ENCODE measurements around the gene CLN6.
"Not testable (repeated sequence)": the region's sequence is repeated elsewhere in the genome, so short reads cannot be mapped to it uniquely, and the experiment has no call there.

Gene CLN6

DNA sequence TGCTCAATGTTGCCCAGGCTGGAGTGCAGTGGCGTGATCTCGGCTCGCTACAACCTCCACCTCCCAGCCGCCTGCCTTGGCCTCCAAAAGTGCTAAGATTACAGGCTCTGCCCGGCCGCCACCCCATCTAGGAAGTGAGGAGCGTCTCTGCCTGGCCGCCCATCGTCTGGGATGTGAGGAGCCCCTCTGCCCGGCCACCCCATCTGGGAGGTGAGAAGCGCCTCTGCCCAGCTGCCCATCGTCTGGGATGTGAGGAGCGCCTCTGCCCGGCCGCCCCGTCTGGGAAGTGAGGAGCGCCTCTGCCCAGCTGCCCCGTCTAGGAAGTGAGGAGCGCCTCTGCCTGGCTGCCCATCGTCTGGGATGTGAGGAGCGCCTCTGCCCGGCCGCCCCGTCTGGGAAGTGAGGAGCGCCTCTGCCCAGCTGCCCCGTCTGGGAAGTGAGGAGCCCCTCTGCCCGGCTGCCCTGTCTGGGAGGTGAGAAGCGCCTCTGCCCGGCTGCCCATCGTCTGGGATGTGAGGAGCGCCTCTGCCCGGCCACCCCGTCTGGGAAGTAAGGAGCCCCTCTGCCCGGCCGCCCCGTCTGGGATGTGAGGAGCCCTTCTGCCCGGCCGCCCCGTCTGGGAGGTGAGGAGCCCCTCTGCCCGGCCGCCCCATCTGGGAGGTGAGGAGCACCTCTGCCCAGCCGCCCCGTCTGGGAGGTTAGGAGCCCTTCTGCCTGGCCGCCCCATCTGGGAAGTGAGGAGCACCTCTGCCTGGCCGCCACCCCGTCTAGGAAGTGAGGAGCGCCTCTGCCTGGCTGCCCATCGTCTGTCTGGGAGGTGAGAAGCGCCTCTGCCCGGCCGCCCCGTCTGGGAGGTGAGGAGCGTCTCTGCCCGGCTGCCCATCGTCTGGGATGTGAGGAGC is 7.7 kb downstream of the CLN6 start:
- H3K9me3 ChIP-seq (ENCODE audit: insufficient read depth, low read depth, low read length); H3K9ac ChIP-seq (ENCODE audit: low read depth, low read length); H3K4me3 ChIP-seq (ENCODE audit: low read length); H3K27me3 ChIP-seq (ENCODE audit: insufficient read depth, low read length); H3K4me1 ChIP-seq (ENCODE audit: insufficient read depth, low read length); H3K27ac ChIP-seq (ENCODE audit: low read depth, low read length): not testable (repeated sequence)
- WGBS, result 92% methylated on average over 55 of the region's 55 CpGs
- peaks cover 35% of the 10 kb centered on the region for H3K36me3 ChIP-seq (ENCODE audit: insufficient read depth, low read length)

DNA sequence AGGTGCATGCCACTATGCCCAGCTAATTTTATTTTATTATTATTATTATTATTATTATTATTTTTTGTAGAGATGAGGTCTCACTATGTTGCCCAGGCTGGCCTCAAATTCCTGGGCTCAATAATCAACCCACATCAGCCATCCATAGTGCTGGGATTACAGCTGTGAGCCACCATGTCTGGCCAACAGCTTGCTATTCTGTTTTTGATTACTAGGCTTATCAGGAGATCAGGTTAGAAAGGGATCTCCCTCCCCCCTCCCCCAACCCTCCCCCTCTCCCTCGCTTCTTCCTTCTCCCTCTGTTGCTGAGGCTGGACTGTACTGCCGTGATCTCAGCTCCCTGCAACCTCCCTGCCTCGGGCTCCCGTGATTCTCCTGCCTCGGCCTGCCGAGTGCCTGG is 8.6 kb downstream of the CLN6 start:
- Histone ChIP-seq H3K36me3 (ENCODE audit: insufficient read depth, low read length) (peaks cover 43% of the 10 kb centered on the region), H3K9ac (ENCODE audit: low read depth, low read length) (no peak overlapping the region), H3K27me3 (ENCODE audit: insufficient read depth, low read length) (no peaks in the 10 kb centered on the region), H3K27ac (ENCODE audit: low read depth, low read length) (no peak overlapping the region), H3K4me3 (ENCODE audit: low read length) (no peak overlapping the region), H3K9me3 (ENCODE audit: insufficient read depth, low read depth, low read length) (peaks cover 6% of the 10 kb centered on the region), H3K4me1 (ENCODE audit: insufficient read depth, low read length) (no peaks in the 10 kb centered on the region)
- 98% methylated on average over 6 of the region's 6 CpGs for WGBS

DNA sequence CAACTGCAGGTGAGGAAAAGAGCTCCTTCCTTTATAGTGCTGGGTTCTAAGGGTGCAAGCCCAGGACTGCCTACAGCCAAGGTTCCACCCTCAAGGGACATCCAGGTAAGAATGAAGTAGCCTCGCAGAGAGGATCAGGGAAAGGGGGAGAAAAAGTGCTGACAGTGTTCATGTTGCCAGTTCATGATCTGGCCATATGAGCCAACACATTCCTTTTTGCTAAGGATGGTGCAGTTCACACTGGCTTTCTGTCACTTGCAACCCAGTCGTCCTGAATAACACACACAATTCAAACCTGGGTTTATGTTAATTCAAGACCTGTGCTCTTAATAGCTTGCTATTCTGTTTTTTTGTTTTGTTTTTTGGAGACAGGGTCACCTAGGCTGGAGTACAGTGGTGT is 9.0 kb downstream of the CLN6 start:
- H3K9me3 ChIP-seq (ENCODE audit: insufficient read depth, low read depth, low read length), result peaks cover 6% of the 10 kb centered on the region
- H3K4me1 ChIP-seq (ENCODE audit: insufficient read depth, low read length), result no peaks in the 10 kb centered on the region
- 92% methylated on average over 2 of the region's 2 CpGs for WGBS
- H3K27ac ChIP-seq (ENCODE audit: low read depth, low read length), result no peak overlapping the region
- H3K4me3 ChIP-seq (ENCODE audit: low read length), result no peak overlapping the region
- no peaks in the 10 kb centered on the region for H3K27me3 ChIP-seq (ENCODE audit: insufficient read depth, low read length)
- peaks cover 47% of the 10 kb centered on the region for H3K36me3 ChIP-seq (ENCODE audit: insufficient read depth, low read length)
- H3K9ac ChIP-seq (ENCODE audit: low read depth, low read length), result no peak overlapping the region

GRCh38 chr15:68218847-68219798 is 10.4 kb downstream of the CLN6 start:
- Histone ChIP-seq H3K9me3 (ENCODE audit: insufficient read depth, low read depth, low read length) (peaks cover 6% of the 10 kb centered on the region), H3K27ac (ENCODE audit: low read depth, low read length) (no peak overlapping the region), H3K4me3 (ENCODE audit: low read length) (no peak overlapping the region), H3K27me3 (ENCODE audit: insufficient read depth, low read length) (no peaks in the 10 kb centered on the region), H3K9ac (ENCODE audit: low read depth, low read length) (no peak overlapping the region), H3K4me1 (ENCODE audit: insufficient read depth, low read length) (no peaks in the 10 kb centered on the region), H3K36me3 (ENCODE audit: insufficient read depth, low read length) (peaks cover 51% of the 10 kb centered on the region)
- WGBS, result 94% methylated on average over 9 of the region's 9 CpGs

- Histone ChIP-seq H3K36me3 (ENCODE audit: insufficient read depth, low read length) (peaks cover 53% of the 10 kb centered on the region), H3K27me3 (ENCODE audit: insufficient read depth, low read length) (no peaks in the 10 kb centered on the region), H3K9ac (ENCODE audit: low read depth, low read length) (no peak overlapping the region), H3K4me1 (ENCODE audit: insufficient read depth, low read length) (no peaks in the 10 kb centered on the region), H3K9me3 (ENCODE audit: insufficient read depth, low read depth, low read length) (peaks cover 4% of the 10 kb centered on the region), H3K4me3 (ENCODE audit: low read length) (no peak overlapping the region), H3K27ac (ENCODE audit: low read depth, low read length) (no peak overlapping the region)
- WGBS, result 98% methylated on average over 8 of the region's 8 CpGs
These were observed 11.2 kb downstream of the CLN6 start for GRCh38 chr15:68218331-68218730.

DNA sequence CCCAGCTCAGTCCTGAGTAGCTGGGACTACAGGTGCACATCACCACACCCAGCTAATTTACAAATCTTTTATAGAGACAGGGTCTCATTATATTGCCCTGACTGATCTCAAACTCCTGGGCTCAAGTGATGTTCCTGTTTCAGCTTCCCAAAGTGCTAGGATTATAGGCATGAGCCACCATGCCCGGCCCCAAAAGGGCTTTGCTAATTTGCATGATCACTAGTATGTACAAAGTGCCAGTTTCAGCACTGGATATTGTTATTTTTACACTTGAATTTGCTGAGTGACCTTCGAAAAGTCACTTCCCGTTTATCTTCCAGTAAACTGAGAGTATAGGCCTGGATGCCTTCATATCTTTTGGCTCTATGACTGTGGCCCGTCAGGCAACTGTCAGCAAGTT is 12.2 kb downstream of the CLN6 start:
- Histone ChIP-seq H3K9ac (ENCODE audit: low read depth, low read length) (no peak overlapping the region), H3K4me3 (ENCODE audit: low read length) (no peak overlapping the region), H3K36me3 (ENCODE audit: insufficient read depth, low read length) (peaks cover 50% of the 10 kb centered on the region), H3K4me1 (ENCODE audit: insufficient read depth, low read length) (no peaks in the 10 kb centered on the region), H3K9me3 (ENCODE audit: insufficient read depth, low read depth, low read length) (no peaks in the 10 kb centered on the region), H3K27me3 (ENCODE audit: insufficient read depth, low read length) (no peaks in the 10 kb centered on the region), H3K27ac (ENCODE audit: low read depth, low read length) (no peak overlapping the region)
- 95% methylated on average over 4 of the region's 4 CpGs for WGBS

- Histone ChIP-seq H3K4me3 (ENCODE audit: low read length) (no peak overlapping the region), H3K27ac (ENCODE audit: low read depth, low read length) (no peak overlapping the region), H3K36me3 (ENCODE audit: insufficient read depth, low read length) (peaks cover 47% of the 10 kb centered on the region), H3K27me3 (ENCODE audit: insufficient read depth, low read length) (no peaks in the 10 kb centered on the region), H3K4me1 (ENCODE audit: insufficient read depth, low read length) (no peaks in the 10 kb centered on the region), H3K9me3 (ENCODE audit: insufficient read depth, low read depth, low read length) (no peaks in the 10 kb centered on the region), H3K9ac (ENCODE audit: low read depth, low read length) (no peak overlapping the region)
- WGBS, result 84% methylated on average over 6 of the region's 6 CpGs
These were observed 14.7 kb downstream of the CLN6 start for GRCh38 chr15:68214838-68215254.

GRCh38 chr15:68213991-68214837 is 15.3 kb downstream of the CLN6 start:
- Histone ChIP-seq H3K9ac (ENCODE audit: low read depth, low read length) (no peak overlapping the region), H3K27me3 (ENCODE audit: insufficient read depth, low read length) (no peaks in the 10 kb centered on the region), H3K9me3 (ENCODE audit: insufficient read depth, low read depth, low read length) (no peaks in the 10 kb centered on the region), H3K4me3 (ENCODE audit: low read length) (no peak overlapping the region), H3K27ac (ENCODE audit: low read depth, low read length) (no peak overlapping the region), H3K36me3 (ENCODE audit: insufficient read depth, low read length) (peaks cover 47% of the 10 kb centered on the region), H3K4me1 (ENCODE audit: insufficient read depth, low read length) (no peaks in the 10 kb centered on the region)
- 95% methylated on average over 17 of the region's 17 CpGs for WGBS

- H3K27ac ChIP-seq (ENCODE audit: low read depth, low read length); H3K4me3 ChIP-seq (ENCODE audit: low read length); H3K27me3 ChIP-seq (ENCODE audit: insufficient read depth, low read length); H3K4me1 ChIP-seq (ENCODE audit: insufficient read depth, low read length); H3K9ac ChIP-seq (ENCODE audit: low read depth, low read length); H3K9me3 ChIP-seq (ENCODE audit: insufficient read depth, low read depth, low read length): not testable (repeated sequence)
- peaks cover 39% of the 10 kb centered on the region for H3K36me3 ChIP-seq (ENCODE audit: insufficient read depth, low read length)
- WGBS, result 97% methylated on average over 6 of the region's 6 CpGs
These were observed 16.1 kb downstream of the CLN6 start for GRCh38 chr15:68213491-68213845.

GRCh38 chr15:68211656-68212320 is 17.7 kb downstream of the CLN6 start:
- no peaks in the 10 kb centered on the region for H3K9me3 ChIP-seq (ENCODE audit: insufficient read depth, low read depth, low read length)
- WGBS, result 95% methylated on average over 14 of the region's 14 CpGs
- peaks cover 22% of the 10 kb centered on the region for H3K36me3 ChIP-seq (ENCODE audit: insufficient read depth, low read length)
- 0 out of 2 replicates have a peak, but pooled peaks cover 2% of the 10 kb centered on the region for H3K4me1 ChIP-seq (ENCODE audit: insufficient read depth, low read length)
- H3K27ac ChIP-seq (ENCODE audit: low read depth, low read length), result no peak overlapping the region
- no peak overlapping the region for H3K4me3 ChIP-seq (ENCODE audit: low read length)
- H3K27me3 ChIP-seq (ENCODE audit: insufficient read depth, low read length), result no peaks in the 10 kb centered on the region
- H3K9ac ChIP-seq (ENCODE audit: low read depth, low read length), result no peak overlapping the region
